NCI-H2107 (cell line): ENCODE measurements around the gene RORC.

Experiments used
- DNase-seq: peaks from one replicate; lab custom pipeline; 2025; lab: John Stamatoyannopoulos, UW

Gene RORC

DNA sequence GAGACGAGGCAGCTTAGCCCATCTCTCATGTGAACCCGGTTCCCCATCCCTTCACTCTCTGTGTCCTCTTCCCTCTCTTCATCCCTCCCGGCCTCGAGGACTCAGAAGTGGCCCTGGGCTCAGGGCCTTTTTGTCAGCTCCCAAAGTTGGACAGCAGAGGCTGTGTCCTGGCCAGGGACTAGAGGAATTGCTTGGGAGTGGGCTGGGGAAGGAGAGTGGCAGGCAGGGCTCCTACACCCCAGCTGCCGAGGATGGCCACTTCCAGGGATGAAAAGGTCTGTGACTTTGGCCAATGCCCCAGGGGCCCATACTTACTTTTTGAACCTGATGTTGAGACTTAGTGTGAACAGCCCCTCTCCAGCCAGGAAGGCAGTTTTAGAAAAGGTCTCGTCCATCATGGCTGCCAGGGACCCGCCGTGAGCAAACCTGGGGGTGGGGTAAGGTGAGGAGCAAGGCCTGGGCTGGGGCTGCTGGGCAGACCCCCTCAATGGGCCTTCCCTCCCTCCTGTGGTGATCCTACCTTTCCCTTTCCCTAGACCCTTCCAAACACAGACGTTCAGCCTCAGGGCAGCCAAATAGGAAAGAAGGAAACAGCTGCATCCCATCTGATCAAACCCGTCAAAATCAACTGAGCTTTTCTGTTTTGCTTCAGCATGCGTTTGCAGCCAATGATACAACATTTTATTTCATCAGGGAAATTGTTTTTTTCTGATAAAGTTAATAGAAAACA lies 16.4 kb upstream of the RORC start:
- no peak for DNase-seq

DNA sequence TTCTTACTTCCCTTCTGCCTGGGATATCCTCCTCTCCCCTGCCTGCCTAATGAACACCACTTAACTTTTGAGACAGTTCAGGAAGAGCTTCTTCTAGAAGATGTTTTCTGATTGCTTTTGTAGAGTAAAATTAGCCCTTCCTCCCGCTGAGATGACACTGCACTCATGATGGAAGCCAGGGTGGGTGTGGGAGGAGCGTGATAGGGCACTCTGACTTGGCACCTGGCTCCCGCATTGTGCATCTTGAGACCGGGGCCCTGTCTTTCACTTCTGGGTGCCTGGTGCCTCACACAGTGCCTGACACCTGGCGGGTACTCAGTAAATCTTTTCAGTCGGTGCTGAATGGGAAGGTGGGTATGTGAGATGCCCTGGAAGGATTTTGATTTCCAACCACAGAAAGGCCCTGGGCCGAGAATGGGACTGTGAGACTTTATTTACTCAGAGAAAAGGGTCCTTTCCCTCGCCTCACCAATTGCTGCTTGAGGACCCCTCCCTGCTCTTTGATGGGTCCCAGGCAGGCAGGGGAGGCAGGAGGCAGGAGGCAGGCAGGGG lies 15.2 kb upstream of the RORC start:
- no peak for DNase-seq

DNA sequence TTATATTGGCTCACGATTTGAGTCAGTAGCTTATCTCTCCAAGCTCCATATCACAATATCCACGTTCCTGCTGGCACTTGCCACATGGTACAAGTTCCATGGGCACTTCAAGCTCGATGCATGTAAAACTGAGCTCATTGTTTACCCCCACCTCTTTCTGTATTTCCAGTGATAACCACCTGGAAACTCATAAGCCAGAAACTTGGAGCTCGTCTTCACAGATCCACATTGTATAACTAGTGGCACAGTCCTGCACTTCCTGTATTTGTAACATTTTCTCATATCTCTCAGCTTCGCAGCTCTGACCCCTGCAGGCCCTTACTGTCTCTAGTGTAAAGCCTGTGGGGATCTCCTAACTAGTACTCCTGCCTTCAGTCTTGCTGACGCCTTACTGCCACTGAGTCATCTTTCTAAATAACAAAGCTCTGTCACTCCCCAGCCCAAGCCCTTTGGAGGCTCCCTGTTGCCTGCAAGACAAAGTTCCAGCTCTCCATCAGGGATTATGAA lies 14.5 kb upstream of the RORC start:
- DNase-seq, result no peak

DNA sequence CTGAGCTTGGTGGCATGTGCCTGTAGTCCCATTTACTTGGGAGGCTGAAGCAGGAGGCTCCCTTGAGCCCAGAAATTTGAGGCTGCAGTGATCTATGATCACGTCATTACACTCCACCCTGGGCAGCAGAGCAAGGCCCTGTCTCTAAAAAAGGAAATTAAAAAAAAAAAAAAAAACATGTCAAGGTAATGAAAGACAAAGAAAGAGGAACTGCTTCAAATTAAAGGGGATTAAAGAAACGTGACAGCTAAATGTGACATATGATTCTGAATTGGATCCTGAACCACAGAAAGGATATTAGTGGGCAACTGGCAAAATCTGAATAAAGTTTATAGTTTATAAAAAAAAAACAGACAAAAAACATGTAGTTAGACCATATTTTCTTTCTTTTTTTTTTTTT lies 11.8 kb upstream of the RORC start:
- no peak for DNase-seq

DNA sequence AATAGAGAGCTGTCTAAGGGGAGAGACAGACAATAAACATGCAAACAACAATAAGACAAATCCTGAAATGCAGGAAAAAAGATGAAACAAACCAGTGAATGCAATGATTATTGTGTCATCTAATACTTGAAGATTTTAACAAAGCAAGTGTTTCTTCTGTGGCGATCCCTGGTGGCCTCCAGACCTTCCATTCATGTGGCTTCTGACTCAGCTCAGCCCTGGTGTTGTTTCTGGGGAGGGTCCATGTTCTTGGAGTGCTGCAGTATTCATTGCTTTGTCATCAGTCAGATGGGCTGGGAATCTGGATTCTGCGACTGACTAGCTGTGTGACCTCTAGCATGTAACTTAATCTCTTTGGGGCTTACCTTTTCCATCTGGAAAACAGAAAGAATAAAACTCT lies 9.5 kb upstream of the RORC start:
- DNase-seq, result no peak

DNA sequence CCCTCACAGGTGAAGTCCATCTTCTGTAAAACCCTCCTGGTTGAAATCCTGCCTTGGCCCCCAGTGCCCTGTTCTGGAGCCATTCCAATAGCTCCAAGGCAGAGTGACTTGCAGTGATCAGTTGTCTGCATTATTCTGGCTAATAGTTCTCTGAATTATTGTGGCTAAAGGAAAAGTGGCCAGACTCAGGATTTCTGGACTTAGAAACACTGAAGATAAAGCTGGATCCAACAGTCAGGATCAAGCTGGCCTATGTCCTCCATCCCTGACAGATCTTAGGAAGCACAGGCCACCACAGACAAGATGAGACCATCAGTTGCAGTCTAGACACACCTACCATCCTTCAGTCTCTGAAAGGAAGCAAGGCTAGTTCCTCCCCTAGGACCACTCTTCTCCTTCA lies 8.8 kb upstream of the RORC start:
- no peak for DNase-seq

DNA sequence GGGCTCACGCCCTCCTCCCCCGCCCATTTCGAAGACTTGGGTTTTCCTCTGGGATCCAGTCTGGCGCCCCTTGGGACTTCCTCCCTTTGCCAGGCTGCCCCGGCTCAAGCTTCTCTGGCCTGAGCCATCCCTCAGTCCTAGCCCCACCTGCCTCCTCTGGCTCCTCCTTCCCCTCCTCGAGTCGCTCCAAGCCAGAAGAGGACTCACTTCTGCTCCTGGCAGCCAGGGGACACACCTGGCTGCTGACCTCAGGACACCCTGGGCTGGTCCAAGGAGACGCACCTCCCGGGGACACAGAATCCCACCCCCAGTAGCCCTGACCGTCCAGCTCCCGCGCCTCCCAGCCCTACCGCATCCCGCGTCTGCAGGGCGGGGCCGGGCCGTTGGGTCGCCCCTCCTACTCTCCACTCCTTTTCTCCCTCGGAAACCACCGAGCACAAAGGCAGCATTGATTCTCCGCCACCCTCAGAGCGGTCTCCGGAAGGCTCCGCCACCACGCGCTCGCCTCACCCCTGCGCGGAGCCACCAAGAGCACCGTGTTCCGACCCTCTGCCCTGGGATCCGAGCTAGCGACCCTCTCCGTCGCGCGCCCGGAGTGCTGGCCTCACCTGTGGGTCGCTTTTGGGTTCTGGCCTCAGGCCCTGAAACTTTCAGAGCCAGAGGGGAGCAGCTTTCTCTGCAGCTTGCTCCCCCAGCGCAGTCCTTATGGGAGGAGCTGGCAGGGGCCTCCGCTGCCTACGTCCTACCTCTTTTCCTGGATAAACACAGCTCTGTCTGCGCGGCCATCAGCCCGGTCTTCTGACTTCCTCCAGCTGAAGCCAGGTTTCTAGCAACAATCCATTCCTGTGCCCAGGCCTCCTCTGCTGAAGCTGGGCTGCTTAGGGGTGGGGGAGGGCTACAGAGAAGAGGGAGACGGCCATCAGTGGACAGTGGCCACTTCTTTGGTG lies 8.1 kb upstream of the RORC start, which contains the start of gene C2CD4D:
Gene C2CD4D (minus strand): TSS at position 364 of the 947 bp plus-strand sequence. CDS start 831 bp downstream, outside the sequence.
- peak; percentile 50 for DNase-seq

DNA sequence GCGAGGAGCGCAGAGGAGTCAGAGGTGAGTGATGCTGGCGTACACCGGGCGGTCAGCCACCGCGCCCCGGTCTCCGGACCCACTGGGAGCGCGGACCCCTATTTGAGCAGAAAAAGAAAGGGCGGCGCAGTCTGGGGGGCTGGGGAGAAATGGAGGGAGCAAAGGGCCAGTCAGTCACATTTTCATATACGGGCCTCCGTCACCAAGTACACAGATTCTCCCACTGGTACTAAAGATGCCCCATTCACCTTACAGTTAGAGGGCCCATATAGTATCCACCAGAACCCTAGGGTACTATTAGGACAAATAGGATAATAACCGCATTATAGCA lies 7.4 kb upstream of the RORC start:
- DNase-seq, result no peak

DNA sequence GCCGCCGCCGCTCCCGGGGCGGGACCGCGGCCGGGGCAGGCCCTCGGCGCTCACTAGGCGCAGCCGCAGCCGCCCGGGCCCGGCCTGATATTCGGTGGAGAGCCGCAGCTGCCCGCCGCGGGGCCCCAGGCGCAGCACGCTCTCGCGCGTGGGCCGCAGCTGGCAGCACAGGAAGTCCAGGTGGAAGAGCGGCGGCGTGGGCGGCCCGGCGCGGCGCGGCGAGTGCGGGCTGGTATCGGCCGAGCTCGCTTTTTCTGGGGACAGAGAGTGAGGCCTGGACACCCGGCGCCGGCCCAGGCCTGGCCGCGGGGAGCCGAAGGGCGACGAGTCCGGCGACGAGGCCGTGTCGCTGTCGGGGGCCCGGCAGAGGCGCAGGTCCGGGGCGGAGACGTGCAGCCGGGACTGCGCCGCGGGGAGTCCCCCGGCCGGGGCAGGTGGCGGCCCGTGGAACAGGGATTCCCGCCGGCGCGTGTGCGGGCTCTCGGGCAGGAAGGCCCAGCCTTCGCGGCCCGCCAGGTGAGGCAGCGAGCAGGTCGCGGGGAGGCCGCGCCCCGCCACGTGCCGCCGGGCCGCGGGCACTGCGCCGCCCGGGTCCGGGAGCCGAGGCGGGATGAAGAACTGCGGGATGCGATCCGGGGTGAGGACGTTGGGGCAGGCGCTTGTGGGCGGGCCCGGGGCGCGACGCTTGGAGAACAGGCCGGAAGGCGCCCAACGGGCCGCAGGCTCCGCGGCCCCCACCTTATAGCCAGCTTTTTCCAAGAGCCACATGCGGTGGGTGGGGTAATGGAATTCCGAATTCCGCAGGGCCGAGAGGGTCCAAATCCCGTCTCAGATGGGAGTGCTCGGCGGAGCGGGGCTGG lies 6.8 kb upstream of the RORC start:
- no peak for DNase-seq

DNA sequence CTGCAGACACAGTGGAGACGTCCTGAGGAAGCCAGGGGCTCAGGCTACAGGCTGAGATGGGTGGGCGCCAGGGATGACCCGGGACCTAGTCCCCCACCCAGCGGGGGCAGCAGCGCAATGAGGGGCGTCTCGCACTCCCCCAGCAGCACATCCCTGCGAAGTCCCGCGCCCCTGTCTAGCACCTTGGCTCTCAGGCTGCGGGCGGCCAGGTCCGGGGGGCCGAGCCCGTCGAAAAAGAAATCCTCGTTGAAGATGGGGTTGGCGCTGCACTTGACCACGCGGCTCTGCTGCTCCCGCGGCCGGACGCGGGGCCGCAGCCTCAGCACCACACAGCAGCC lies 6.3 kb upstream of the RORC start:
- no peak for DNase-seq

DNA sequence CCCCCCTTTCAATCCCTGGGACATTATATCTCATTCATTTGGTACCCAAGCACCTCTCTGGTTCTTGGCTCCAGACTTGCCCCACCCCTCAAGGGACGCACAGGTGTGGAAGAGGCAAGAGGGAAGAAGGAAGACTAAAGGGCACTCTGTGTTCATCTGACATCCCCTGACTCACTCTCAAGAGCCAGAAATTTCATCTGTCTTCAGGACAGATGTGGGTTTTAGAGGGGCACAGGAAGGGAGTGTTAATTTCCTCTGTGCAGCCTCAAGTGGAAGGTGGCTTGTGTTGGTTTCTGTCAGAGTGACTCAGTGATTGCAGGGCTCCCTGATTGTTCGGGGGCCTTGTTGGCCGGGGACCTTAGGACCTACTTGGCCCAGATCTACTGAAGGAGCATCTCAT lies 5.6 kb upstream of the RORC start:
- no peak for DNase-seq

DNA sequence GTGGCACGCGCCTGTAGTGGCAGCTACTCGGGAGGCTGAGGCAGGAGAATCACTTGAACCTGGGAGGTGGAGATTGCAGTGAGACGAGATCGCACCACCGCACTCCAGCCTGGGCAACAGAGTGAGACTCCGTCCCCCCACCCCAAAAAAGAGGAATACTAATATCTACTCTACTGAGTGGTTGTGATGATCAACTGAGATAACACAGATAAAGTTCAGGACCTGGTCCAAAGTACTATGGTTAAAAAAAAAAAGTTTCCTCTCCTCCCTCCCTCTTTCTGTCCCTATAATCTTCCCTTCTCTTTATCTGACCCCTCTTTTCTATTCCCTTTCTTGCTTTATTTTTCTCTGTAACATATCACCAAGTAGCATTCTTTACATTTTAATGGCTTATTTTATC lies 4.0 kb upstream of the RORC start:
- DNase-seq, result no peak

DNA sequence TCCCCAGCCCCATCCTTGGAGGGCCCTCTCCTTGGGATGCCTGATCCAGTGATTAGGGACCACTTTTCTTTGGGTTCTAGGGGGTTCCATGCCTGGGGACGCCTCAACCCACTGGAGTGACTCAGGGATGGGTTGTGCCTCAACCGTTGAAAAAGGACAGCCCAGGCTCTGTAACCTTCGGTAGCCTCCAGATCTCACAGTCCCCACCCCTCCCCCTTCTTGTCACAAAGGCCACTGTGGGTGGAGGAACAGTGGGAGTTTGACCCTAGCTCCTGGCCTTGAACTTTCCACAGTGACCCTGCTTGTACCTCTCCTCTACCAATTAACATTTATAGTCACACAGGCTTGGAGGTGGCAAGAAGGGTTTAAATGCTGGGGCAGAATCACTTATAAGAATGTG lies 2.6 kb upstream of the RORC start:
- no peak for DNase-seq

DNA sequence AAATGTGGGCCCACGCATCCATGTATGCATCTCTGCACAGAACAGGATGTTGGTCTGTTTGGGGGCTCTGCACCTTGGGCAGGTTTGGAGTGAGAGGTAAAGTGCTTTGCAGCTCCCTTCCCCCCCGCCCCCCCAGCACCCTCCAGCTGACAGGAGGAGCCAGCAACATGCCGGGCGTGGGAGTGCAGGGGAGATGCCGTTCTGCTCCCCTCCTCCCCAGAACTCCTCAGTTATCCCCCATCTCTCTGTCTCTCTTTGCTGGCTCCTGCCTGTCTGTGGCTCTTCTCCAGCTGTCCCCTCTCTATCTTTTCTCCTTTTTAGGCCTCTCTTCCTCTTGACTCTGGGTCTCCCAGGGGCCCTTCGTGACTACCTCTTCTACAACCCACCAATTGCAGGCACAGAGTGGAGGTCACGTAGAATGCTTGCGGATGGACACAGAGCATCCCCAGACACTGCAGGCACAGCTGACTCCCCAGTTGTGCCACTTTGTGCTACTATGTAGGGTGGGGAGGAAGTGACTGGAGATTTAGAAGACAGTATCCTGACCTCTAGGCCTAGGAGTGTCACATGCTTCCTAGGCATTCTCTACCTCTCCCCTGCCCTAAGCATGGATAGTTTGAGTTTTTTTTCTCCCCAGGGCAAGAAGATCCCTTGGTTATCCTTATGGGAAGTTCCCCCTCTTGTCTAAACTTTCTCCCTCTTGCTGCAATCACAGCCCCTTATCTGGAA lies 1.7 kb upstream of the RORC start:
- no peak for DNase-seq

DNA sequence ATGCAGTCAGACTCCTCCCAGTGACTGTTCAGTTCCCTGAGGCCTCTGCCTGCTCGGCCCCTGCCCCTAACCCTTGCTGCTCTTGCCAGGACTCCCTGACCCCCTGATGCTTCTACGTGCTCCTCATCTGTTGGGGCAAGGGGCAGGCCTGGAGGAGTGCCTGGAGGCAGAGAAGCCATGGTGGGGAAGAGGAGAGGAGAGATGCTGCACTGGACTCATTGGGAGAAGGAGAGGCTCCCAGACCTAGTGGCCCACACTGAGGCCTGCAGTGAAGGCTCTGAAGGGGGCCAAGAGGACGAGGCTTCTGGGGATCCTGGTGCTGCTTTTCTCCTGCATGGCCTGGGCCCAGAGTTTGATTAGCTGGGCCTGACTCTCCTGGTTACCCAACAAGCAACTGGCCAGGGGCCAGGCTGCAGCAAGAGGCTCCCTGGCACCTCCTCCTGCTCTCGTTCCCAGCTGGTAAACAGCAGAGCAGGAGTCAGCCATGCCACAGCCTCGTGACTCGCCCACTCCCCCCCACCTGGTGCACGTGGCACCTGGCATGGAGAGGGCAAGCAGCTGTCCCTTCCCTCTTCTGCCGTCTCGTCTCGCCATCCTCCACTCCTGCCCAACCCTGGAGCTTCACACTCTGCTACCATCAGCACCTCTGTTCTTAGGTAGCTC lies 847 bp upstream of the RORC start:
- peak; percentile 82 for DNase-seq

DNA sequence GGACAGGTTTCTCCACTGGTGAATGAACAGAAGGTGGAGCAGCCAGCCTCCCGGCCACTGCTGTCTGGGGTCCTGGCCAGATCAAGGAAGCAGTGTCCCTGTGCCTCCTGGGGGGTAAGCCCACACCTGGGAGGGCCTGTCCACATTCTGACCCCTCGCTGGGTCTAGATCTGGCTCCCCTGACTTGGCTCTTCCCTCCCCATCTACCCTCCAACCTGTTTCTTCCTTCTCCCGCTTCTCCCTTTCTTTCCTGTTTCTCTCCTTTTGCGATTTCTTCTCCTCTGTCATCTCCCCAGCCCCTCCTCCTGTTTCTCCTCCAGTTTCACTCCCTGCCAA lies 378 bp downstream of the RORC start:
- no peak for DNase-seq

DNA sequence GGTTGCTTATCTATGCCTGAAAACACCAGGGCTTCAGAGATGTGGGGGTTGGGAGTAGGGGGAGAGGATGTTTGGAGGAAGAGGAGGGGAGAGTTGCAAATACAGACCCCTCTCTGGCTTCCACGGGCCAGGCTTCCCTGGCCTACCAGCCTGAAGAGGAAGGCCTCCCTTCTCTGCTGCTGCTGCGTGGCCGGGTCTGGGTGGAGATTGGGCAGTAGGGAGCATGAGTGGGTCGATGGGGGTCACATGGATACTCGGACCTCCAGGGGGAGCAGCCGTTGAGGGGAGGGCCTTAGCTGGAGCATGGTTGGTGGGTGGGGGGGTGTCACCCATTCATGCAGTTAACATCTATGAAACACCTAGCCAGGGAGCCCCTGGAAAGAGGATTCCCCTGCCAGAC lies 1.5 kb downstream of the RORC start:
- DNase-seq, result no peak

DNA sequence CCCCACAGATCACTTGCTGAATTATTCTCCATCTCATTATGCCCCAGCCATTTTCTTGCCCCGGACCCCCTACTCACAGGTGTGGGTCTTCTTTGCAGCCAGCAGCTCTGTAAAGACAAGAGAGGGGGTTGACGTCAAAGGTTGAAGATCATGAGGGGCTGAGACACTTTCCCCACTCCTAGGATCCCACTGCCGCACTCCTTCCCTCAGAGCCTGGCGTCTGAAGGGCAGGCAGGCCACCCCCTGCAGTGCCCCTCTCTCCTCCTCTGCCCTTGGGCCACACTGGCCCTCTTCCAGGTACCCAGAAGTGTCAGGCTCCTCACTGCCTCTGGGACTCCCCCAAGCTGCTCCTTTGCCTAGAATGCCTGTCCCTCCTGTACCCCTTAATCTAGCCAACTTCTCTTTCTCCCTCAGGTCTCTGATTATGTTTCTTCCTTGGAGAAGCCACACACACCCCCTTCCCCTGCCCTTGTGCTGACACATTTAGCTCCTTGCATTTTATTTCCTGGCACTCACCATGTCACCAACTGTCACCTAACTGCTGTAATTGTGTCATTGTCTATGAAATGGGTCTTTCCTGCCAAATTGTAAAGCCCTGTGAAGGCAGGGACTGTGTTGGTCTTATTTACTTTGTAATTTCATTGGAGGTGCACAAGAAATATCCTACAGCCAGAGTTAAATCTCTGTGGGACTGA lies 2.1 kb downstream of the RORC start:
- no peak for DNase-seq

DNA sequence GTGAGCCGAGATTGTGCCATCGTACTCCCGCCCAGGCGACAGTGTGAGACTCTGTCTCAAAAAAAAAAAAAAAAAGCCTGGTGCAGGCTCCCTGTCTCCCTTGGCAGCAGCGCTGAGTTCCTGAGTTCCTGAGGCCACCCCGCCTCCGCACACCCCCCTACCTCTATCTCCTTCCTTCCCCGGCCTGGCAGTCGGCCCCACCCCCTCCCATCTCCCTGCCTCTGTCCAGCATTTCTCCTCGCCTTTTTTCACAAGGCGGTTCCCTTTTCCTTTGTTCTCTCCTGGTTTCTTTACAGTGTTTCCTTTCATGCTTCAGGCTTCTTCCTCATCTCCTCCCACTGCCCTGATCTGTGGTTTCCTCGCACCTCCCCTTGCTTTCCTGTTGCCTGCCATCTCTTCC lies 2.7 kb downstream of the RORC start:
- DNase-seq, result no peak

DNA sequence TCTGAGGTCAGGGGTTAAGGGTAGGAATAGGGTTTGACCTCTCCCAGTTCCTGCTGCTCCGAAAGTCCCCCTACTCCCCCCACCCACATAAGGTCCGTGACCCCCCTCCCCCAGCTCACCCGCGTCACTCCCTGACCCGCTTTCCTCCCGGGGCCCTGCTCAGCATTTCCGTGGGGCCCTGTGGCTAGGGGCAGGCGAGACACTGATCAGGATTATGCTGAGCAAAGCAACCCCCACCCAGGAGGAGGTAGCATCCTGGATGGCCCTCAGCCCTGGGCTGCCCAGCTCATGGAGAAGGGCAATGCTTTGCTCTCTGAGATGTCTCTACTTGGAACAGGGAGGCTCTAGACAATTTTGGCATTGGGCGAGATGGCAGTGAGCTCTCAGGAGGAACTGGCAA lies 3.7 kb downstream of the RORC start:
- no peak for DNase-seq
